Activated T-helper 1 cell treated with anti-CD3 and anti-CD28 coated beads, Interleukin-2, amount 50 U/mL, for 16 hours (primary cell): ENCODE data around the gene C10orf67.

Experiments
- DNase-seq, 2 donors: peaks; one replicate each; pipeline ENCODE4 v3.0.0-alpha.2; 2020; ENCODE audit warnings: low read depth in 1 of 2, low spot score in 1 of 2

C10orf67 gene

GRCh38 chr10:23174074-23174976 lies 170.3 kb downstream of the C10orf67 start:
- DNase-seq, result no peak

- no peak for DNase-seq
Observed at GRCh38 chr10:23173214-23174073, 171.2 kb downstream of the C10orf67 start.

DNA sequence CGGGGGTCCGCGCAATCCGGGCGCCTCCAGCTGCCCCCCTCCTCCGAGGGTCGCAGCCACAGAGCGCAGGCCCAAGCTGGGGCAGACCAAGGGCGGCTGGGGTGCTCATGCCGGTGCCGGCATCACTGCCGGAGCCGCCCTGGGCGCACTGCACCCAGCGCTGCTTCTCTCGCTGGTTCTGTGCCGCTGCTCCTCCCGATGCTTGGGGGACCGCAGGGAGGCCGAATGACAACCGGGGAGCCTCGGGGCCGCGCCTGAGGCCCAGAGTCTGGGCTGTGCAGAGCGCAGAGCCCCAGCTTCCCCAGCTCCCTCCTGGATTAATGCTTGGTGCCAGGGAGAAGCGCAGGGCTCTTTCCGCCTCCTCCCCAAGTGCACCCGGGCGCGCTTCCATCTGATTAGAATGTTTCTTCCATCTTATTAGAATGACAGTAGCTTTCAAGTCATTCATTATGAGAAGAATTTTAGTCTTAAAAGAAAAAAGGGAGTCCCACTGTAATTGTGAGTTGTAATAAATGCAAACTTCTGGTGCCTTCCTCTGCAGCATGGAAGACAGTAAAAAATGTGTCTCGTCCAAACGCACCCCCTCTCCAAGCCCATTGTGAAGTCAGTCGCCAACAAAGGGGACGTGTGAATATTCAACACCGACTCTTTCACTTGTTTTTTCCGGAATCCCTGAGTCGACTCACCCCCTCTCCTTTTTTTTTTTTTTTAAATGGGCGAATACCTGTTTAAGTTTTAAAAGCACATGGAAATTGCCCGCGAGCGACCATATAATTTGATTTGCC lies 172.0 kb downstream of the C10orf67 start:
- DNase-seq, result no peak

GRCh38 chr10:23171232-23171876 lies 173.2 kb downstream of the C10orf67 start:
- DNase-seq, result no peak

- no peak for DNase-seq
Observed at GRCh38 chr10:23158370-23158769, 186.2 kb downstream of the C10orf67 start.

DNA sequence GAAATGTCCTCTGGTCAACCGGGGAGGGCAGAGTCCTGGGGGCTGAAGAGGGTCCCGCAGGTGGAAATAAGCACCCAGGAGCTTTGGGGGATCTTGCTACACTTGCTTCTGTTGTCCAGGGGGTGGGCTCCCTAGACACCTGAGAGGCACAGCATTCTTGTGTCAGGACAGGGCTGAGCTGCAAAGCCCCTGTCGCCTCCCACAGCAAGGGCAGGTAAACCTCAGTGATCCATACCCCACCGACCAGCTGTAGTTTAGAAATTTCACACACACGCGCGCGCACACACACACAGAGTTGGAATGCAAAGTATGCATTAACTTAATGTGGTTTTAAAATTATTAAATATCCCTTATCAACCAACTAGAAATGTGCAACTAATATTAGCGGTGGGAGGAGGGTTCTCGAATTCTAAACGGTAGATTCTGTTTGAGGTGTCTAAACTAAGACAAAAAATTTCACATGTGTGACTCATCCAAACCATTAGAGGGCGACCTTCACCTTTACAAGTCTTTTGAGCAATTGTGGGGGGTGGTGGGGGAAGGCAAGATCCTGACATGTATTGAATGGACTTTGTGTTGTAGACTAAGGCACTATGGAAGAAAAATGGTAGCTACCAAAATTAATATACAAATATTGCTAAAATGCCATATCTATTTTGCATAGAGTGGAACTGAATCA lies 186.8 kb downstream of the C10orf67 start:
- no peak for DNase-seq

DNA sequence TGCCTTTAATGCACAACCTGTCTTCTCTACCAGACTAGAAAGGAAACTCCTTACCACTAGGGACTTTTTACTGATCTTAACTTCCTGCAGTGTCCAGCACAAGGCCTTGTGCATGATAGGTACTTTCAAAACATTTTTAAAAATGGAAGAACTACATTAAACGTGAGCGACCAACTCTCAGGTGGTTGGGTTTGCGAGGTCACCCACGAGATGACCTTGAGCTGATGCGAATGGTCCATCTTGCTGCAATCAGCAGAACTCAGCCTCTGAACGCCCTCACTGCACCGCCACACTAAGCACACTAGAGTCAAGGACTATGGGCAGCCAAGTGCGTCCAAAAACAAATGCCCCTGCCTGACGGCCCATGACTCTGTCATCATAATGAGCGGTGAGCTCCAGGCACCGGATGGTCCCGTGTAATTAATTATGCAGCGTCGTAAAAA lies 187.3 kb downstream of the C10orf67 start:
- no peak for DNase-seq

- no peak for DNase-seq
Observed at GRCh38 chr10:23156447-23157150, 188.0 kb downstream of the C10orf67 start.

DNA sequence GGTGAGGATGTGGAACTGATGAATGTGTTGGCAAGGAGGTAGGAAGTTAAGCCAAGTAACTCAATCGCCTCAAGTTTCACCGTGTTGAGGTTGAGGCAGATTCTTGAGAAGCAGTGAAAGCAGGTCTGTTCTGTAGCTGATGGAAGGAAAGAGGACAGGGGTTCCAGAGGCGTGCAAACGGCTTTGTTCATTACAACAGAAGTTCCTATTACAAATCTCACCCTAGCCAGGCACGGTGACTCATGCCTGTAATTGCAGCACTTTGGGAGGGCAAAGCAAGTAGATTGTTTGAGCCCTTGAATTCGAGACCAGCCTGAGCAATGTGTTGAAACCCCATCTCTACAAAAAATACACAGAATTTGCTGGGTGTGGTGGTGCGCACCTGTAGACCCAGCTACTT lies 189.4 kb downstream of the C10orf67 start:
- DNase-seq, result no peak
